ENCODE measurements around the gene TNKS2.
"Not testable (repeated sequence)": the region's sequence is repeated elsewhere in the genome, so short reads cannot be mapped to it uniquely, and the experiment has no call there.

The TNKS2 gene

GRCh38 chr10:91805110-91805838 is 7.0 kb downstream of the TNKS2 start:
- H3K4me3 Mint-ChIP-seq, result no peak overlapping the region
- H3K27ac Mint-ChIP-seq, result no peak overlapping the region
- no peaks in the 10 kb centered on the region for H3K9me3 Mint-ChIP-seq
- no peaks in the 10 kb centered on the region for H3K27me3 Mint-ChIP-seq
- peaks cover 75% of the 10 kb centered on the region for H3K4me1 Mint-ChIP-seq
- ATAC-seq (no peak), DNase-seq (no peak)

GRCh38 chr10:91807264-91807663 is 9.0 kb downstream of the TNKS2 start:
- not testable (repeated sequence) for H3K27me3 Mint-ChIP-seq, DNase-seq, H3K9me3 Mint-ChIP-seq, ATAC-seq, H3K4me3 Mint-ChIP-seq
- H3K27ac Mint-ChIP-seq, result peak overlapping the region in 1 of 2 donors; percentile 8
- H3K4me1 Mint-ChIP-seq, result peaks cover 68% of the 10 kb centered on the region

- Mint-ChIP-seq H3K27ac (peak overlapping the region in 1 of 2 donors; percentile 27), H3K27me3 (no peaks in the 10 kb centered on the region), H3K4me3 (no peak overlapping the region), H3K9me3 (no peaks in the 10 kb centered on the region), H3K4me1 (peaks cover 36% of the 10 kb centered on the region)
- DNase-seq (no peak), ATAC-seq (no peak)
These were observed 15.0 kb downstream of the TNKS2 start for GRCh38 chr10:91813251-91813650.

GRCh38 chr10:91816981-91817380 is 18.8 kb downstream of the TNKS2 start:
- Mint-ChIP-seq H3K4me1 (peaks cover 15% of the 10 kb centered on the region), H3K27me3 (no peaks in the 10 kb centered on the region), H3K4me3 (no peak overlapping the region), H3K27ac (no peak overlapping the region), H3K9me3 (no peaks in the 10 kb centered on the region)
- no peak for DNase-seq
- no peak for ATAC-seq

DNA sequence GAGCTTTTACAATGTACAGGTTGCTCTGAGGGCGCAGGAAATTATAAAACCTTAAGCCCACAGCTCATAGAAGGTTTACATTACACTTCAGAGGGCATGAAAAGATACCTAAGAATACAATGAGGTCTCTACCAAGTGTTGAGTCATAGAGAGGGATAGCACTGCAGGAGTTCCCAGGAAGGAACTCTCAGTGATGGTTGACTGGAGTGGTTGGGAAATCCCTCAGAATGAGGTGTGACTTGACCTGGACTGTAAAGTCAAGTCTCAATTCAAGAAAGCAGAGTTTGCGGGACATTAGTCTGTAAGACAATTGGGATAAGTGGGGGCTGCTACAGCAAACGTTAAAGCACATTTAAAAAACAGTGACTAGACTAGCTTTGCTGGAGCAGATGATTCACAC is 21.9 kb downstream of the TNKS2 start:
- DNase-seq (no peak), ATAC-seq (no peak)
- no peaks in the 10 kb centered on the region for H3K27me3 Mint-ChIP-seq
- H3K4me1 Mint-ChIP-seq, result no peaks in the 10 kb centered on the region
- H3K27ac Mint-ChIP-seq, result no peak overlapping the region
- no peak overlapping the region for H3K4me3 Mint-ChIP-seq
- no peaks in the 10 kb centered on the region for H3K9me3 Mint-ChIP-seq

DNA sequence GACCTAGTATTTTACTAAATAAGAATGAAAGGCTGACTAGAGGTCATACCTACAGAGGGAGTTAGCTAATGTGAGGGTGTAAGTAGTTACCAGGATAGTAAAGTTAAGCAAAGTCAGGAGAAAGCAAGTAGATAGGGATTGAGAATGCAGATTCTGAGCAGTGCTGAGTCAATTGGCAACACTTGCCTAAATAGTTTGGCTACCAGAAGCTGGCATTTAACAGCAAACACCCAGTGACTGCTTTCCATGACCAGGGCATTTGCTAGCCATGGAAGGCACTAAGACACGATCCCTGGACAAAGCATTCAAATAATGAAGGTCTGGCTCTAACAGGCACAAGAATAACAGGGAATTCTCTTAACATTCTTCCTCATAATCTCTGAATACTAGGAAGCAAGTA is 25.9 kb downstream of the TNKS2 start:
- H3K4me3 Mint-ChIP-seq, result no peak overlapping the region
- DNase-seq (no peak), ATAC-seq (no peak)
- H3K27ac Mint-ChIP-seq, result no peak overlapping the region
- H3K27me3 Mint-ChIP-seq, result no peaks in the 10 kb centered on the region
- no peaks in the 10 kb centered on the region for H3K9me3 Mint-ChIP-seq
- peaks cover 6% of the 10 kb centered on the region for H3K4me1 Mint-ChIP-seq

- Mint-ChIP-seq H3K27me3 (no peaks in the 10 kb centered on the region), H3K27ac (no peak overlapping the region), H3K4me3 (no peak overlapping the region), H3K9me3 (no peaks in the 10 kb centered on the region), H3K4me1 (peaks cover 6% of the 10 kb centered on the region)
- no peak for DNase-seq
- ATAC-seq, result no peak
These were observed 31.0 kb downstream of the TNKS2 start for GRCh38 chr10:91829268-91829667.

- Mint-ChIP-seq H3K27me3 (no peaks in the 10 kb centered on the region), H3K27ac (no peak overlapping the region), H3K4me1 (no peaks in the 10 kb centered on the region), H3K4me3 (no peak overlapping the region), H3K9me3 (no peaks in the 10 kb centered on the region)
- DNase-seq (no peak), ATAC-seq (no peak)
These were observed 40.0 kb downstream of the TNKS2 start for GRCh38 chr10:91838199-91838598.

DNA sequence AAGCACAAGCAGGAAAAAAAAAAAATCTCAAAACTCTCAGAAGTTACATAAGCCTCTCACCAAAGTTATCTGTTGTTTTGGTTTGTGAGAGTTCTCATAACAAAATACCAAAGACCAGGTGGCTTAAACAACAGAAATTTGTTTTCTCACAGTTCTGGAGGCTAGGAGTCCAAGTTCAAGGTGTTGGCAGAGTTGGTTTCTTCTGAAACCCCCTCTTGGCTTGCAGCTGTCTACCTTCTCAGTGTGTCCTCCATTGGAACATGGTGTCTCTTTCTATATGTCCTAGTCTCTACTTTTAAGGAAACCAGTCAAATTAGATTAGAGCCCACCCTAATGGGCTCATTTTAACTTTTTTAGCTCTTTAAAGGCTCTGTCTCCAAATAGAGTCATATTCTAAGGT is 44.9 kb downstream of the TNKS2 start:
- H3K4me1 Mint-ChIP-seq, result no peaks in the 10 kb centered on the region
- no peak overlapping the region for H3K4me3 Mint-ChIP-seq
- no peak overlapping the region for H3K27ac Mint-ChIP-seq
- no peaks in the 10 kb centered on the region for H3K9me3 Mint-ChIP-seq
- DNase-seq, result no peak
- H3K27me3 Mint-ChIP-seq, result no peaks in the 10 kb centered on the region
- no peak for ATAC-seq

- Mint-ChIP-seq H3K27ac (no peak overlapping the region), H3K4me1 (peaks cover 7% of the 10 kb centered on the region), H3K9me3 (no peaks in the 10 kb centered on the region), H3K27me3 (no peaks in the 10 kb centered on the region), H3K4me3 (no peak overlapping the region)
- ATAC-seq (no peak), DNase-seq (no peak)
These were observed 58.4 kb downstream of the TNKS2 start for GRCh38 chr10:91856637-91857036.

DNA sequence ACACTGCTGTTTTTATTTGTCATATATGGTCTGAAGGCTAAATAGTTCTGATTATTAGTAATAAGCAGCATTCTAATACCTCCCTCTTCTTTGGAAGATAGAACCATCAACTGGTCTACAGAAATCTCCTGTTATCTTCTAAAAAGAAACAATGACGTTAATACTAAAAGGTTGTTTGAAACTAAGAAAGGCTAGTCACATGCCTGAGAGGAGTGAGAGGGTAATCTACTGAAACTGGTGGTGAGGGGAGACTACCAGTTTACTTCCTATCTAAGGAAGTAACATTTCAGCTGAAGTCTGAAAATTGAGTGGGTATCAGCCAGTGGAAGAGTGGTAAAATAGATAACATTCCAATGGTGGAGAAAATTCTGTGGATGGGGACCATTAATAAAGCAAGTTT is 62.7 kb downstream of the TNKS2 start:
- Mint-ChIP-seq H3K27ac (no peak overlapping the region), H3K27me3 (no peaks in the 10 kb centered on the region), H3K4me1 (peaks cover 7% of the 10 kb centered on the region), H3K9me3 (no peaks in the 10 kb centered on the region), H3K4me3 (no peak overlapping the region)
- ATAC-seq (no peak), DNase-seq (no peak)

DNA sequence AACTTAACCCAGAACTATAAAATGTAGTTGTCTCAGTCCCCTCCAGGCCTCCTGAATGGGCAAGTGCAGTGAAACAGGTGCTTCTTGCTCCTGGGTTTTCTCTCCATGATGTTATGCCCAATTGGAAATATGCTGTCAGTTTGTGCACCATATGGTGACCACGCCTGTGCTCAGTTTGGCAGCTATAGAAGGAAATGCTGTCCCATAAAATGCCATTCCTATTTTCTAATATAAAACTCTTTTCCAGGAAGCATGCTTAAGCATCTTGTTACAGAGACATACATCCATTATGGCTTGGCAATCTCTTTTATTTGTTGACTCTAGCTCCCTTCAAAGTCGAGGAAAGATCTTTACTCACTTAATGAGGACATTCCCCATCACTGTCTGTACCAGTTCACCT is 65.9 kb downstream of the TNKS2 start:
- no peaks in the 10 kb centered on the region for H3K4me1 Mint-ChIP-seq
- no peaks in the 10 kb centered on the region for H3K27me3 Mint-ChIP-seq
- H3K4me3 Mint-ChIP-seq, result no peak overlapping the region
- ATAC-seq, result no peak
- no peak overlapping the region for H3K27ac Mint-ChIP-seq
- no peak for DNase-seq
- H3K9me3 Mint-ChIP-seq, result no peaks in the 10 kb centered on the region

GRCh38 chr10:91864744-91865143 is 66.5 kb downstream of the TNKS2 start:
- Mint-ChIP-seq H3K27ac (no peak overlapping the region), H3K9me3 (no peaks in the 10 kb centered on the region), H3K4me1 (no peaks in the 10 kb centered on the region), H3K27me3 (no peaks in the 10 kb centered on the region), H3K4me3 (no peak overlapping the region)
- DNase-seq (no peak), ATAC-seq (peak; percentile 57)

DNA sequence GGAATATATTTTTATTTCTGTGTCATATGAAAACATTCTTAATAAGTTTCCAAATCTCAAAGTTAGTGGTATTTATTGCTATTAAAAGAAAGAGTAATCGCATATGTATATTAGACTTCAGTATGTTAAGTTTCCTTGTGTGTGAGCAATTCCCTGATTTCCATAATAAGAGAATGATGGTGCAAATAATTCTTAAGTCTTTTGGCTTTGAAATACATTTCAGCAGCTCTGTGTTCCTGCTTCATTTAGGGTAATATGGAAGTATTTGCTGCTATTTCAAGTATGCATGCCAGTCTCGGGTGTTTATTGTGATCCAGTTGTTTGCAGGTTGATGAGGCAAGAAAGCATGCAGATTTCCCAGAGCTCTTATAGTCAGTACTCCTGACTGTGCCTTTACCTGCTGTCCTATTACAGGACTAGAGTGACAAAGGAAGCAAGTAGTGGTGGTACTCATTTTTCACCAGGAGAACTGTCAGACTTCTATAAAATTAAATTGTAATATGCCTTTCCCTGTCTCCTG is 67.4 kb downstream of the TNKS2 start:
- no peaks in the 10 kb centered on the region for H3K4me1 Mint-ChIP-seq
- no peak overlapping the region for H3K4me3 Mint-ChIP-seq
- no peaks in the 10 kb centered on the region for H3K27me3 Mint-ChIP-seq
- no peaks in the 10 kb centered on the region for H3K9me3 Mint-ChIP-seq
- peak overlapping the region in 1 of 2 donors; percentile 28 for H3K27ac Mint-ChIP-seq
- ATAC-seq (no peak), DNase-seq (no peak)

DNA sequence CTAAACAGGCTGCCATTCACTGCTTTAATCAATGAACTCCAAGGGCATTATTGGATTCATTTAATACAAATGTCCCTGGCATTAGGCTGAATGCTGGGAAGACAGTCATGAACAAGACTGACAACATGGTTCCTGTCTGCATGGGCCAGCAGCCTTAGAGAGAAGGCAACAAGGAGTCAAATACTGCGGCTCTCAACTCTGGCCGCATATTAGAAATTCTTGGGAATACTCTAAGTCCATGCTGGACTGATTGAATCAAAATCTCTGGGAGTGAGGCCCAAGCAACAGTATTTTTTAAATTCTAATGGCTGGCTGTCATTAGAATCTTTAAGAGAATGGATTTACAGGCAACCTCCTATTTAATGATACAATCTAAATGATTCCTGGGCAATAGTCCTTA is 76.9 kb downstream of the TNKS2 start:
- Mint-ChIP-seq H3K27me3 (no peaks in the 10 kb centered on the region), H3K4me1 (no peaks in the 10 kb centered on the region), H3K9me3 (no peaks in the 10 kb centered on the region), H3K27ac (no peak overlapping the region), H3K4me3 (no peak overlapping the region)
- DNase-seq (no peak), ATAC-seq (no peak)

- Mint-ChIP-seq H3K27me3 (no peaks in the 10 kb centered on the region), H3K27ac (no peak overlapping the region), H3K4me1 (no peaks in the 10 kb centered on the region), H3K4me3 (no peak overlapping the region), H3K9me3 (no peaks in the 10 kb centered on the region)
- peak; percentile 66 for ATAC-seq
- no peak for DNase-seq
These were observed 77.6 kb downstream of the TNKS2 start for GRCh38 chr10:91875779-91876178.
